ENCODE results near the gene TAPT1. TPM values are rescaled to one million over a fixed set of nuclear protein-coding genes. Genes with fewer than 3 reads are reported as not detected.

TAPT1 gene
- total and polyA plus RNA-seq, 2 of the 13 experiments (the other 11 are each of a cell fraction or from before 2014, with no cell fraction given): 24.5 to 25.3 TPM

GRCh38 chr4:16129336-16129735 lies 96.9 kb downstream of the TAPT1 start (continued):
- TF ChIP-seq ZHX1 (CRISPR knock-in tag; IDR thresholded peaks at IDR 0.05; ENCODE audit: low read depth) (no peak), EP300 (IDR thresholded peaks at IDR 0.05; ENCODE audit: low read depth in 2 of 2, low read length in 2 of 2) (peak in 1 of 2 experiments; percentile 85; a peak in 2 of 4 replicates), EP300 (CRISPR knock-in tag; IDR thresholded peaks at IDR 0.05; ENCODE audit: borderline replicate concordance) (peak; percentile 64; the same call in 1 of the 2 replicates), NFYB (CRISPR knock-in tag; IDR thresholded peaks at IDR 0.05) (no peak), NCOA2 (CRISPR knock-in tag; IDR thresholded peaks at IDR 0.05) (peak; percentile 85), SYNCRIP (IDR thresholded peaks at IDR 0.05; ENCODE audit: insufficient read depth, low read depth, low read length) (no peak), ZNF232 (CRISPR knock-in tag; IDR thresholded peaks at IDR 0.05; ENCODE audit: borderline replicate concordance) (no peak), U2AF2 (IDR thresholded peaks at IDR 0.05; ENCODE audit: low read depth, low read length) (no peak), TBP (CRISPR knock-in tag; IDR thresholded peaks at IDR 0.05) (no peak), SIX4 (CRISPR knock-in tag; IDR thresholded peaks at IDR 0.05) (0 out of 2 replicates have a peak, but pooled peaks have one; percentile 25), SOX13 (IDR thresholded peaks at IDR 0.05) (0 out of 2 replicates have a peak, but pooled peaks have one; percentile 41), SOX13 (CRISPR knock-in tag; conservative IDR thresholded peaks at IDR 0.05 in 1 of 2, IDR thresholded peaks at IDR 0.05 in 1 of 2) (peak in 1 of 2 experiments; percentile 86; a peak in 2 of 4 replicates), HMGXB3 (CRISPR knock-in tag; IDR thresholded peaks at IDR 0.05; ENCODE audit: borderline replicate concordance) (no peak), SNAI1 (CRISPR knock-in tag; IDR thresholded peaks at IDR 0.05; ENCODE audit: borderline replicate concordance) (no peak), SMARCC2 (IDR thresholded peaks at IDR 0.05) (no peak), ZNF589 (CRISPR knock-in tag; conservative IDR thresholded peaks at IDR 0.05) (no peak), IRF9 (CRISPR knock-in tag; IDR thresholded peaks at IDR 0.05; ENCODE audit: borderline replicate concordance) (no peak), E2F5 (CRISPR knock-in tag; conservative IDR thresholded peaks at IDR 0.05) (no peak), ATF1 (CRISPR knock-in tag; IDR thresholded peaks at IDR 0.05) (no peak), ZNF292 (CRISPR knock-in tag; IDR thresholded peaks at IDR 0.05; ENCODE audit: borderline replicate concordance, low read depth) (peak; percentile 37; the same call in 1 of the 2 replicates), ZBTB1 (CRISPR knock-in tag; IDR thresholded peaks at IDR 0.05; ENCODE audit: borderline replicate concordance) (no peak), ZNF431 (CRISPR knock-in tag; IDR thresholded peaks at IDR 0.05; ENCODE audit: borderline replicate concordance, low read depth) (no peak)

Measured in HepG2 (cell line).